ENCODE results near the gene RASSF1. TPM values are rescaled to one million over a fixed set of nuclear protein-coding genes. Genes with fewer than 3 reads are reported as not detected.

Gene RASSF1
- total and polyA plus RNA-seq, 2 of the 13 experiments (the other 11 are each of a cell fraction or from before 2014, with no cell fraction given), result 10.2 to 27.5 TPM

- TF ChIP-seq HOMEZ (CRISPR knock-in tag; IDR thresholded peaks at IDR 0.05; ENCODE audit: low read depth), result no peak
- TF ChIP-seq ZSCAN22 (CRISPR knock-in tag; IDR thresholded peaks at IDR 0.05), result peak; percentile 90
- TF ChIP-seq ZNF501 (CRISPR knock-in tag; IDR thresholded peaks at IDR 0.05), result peak; percentile 7; the same call in 1 of the 2 replicates
- TF ChIP-seq HIVEP1 (CRISPR knock-in tag; IDR thresholded peaks at IDR 0.05), result peak; percentile 19; the same call in 1 of the 2 replicates
- peak; percentile 51 for TF ChIP-seq TAF1 (CRISPR knock-in tag; IDR thresholded peaks at IDR 0.05)
- TF ChIP-seq MED8 (CRISPR knock-in tag; IDR thresholded peaks at IDR 0.05; ENCODE audit: insufficient replicate concordance), result peak; percentile 45
- TF ChIP-seq ZNF749 (CRISPR knock-in tag; IDR thresholded peaks at IDR 0.05; ENCODE audit: borderline replicate concordance), result 0 out of 2 replicates have a peak, but pooled peaks have one; percentile 1
- peak; percentile 79 for TF ChIP-seq POLR2G (IDR thresholded peaks at IDR 0.05; ENCODE audit: low read depth, low read length)
- TF ChIP-seq HNF4G (IDR thresholded peaks at IDR 0.05; ENCODE audit: borderline replicate concordance, low read depth, low read length), result no peak
- no peak for TF ChIP-seq HNF4G (CRISPR knock-in tag; IDR thresholded peaks at IDR 0.05; ENCODE audit: borderline replicate concordance, low read depth)
- TF ChIP-seq ZNF138 (CRISPR knock-in tag; IDR thresholded peaks at IDR 0.05; ENCODE audit: low read depth), result peak; percentile 33; the same call in 1 of the 2 replicates
- TF ChIP-seq MED13 (CRISPR knock-in tag; IDR thresholded peaks at IDR 0.05), result peak; percentile 33; the same call in 1 of the 2 replicates
- peak; percentile 8; the same call in 1 of the 2 replicates for TF ChIP-seq HOXA3 (CRISPR knock-in tag; IDR thresholded peaks at IDR 0.05)
- TF ChIP-seq FLYWCH1 (CRISPR knock-in tag; IDR thresholded peaks at IDR 0.05), result no peak
- 0 out of 2 replicates have a peak, but pooled peaks have one; percentile 6 for TF ChIP-seq ZNF891 (CRISPR knock-in tag; IDR thresholded peaks at IDR 0.05)
- TF ChIP-seq SIX1 (CRISPR knock-in tag; IDR thresholded peaks at IDR 0.05; ENCODE audit: borderline replicate concordance), result 0 out of 2 replicates have a peak, but pooled peaks have one; percentile 8
- TF ChIP-seq RFXAP (CRISPR knock-in tag; IDR thresholded peaks at IDR 0.05; ENCODE audit: borderline replicate concordance), result peak; percentile 31; the same call in 1 of the 2 replicates
- 0 out of 2 replicates have a peak, but pooled peaks have one; percentile 42 for TF ChIP-seq ZNF747 (CRISPR knock-in tag; IDR thresholded peaks at IDR 0.05; ENCODE audit: borderline replicate concordance)
- TF ChIP-seq ZNF567 (CRISPR knock-in tag; IDR thresholded peaks at IDR 0.05; ENCODE audit: borderline replicate concordance), result 0 out of 2 replicates have a peak, but pooled peaks have one; percentile 16
- TF ChIP-seq ZMYM3 (CRISPR knock-in tag; IDR thresholded peaks at IDR 0.05), result 0 out of 2 replicates have a peak, but pooled peaks have one; percentile 9
- TF ChIP-seq RBFOX2 (IDR thresholded peaks at IDR 0.05; ENCODE audit: low read depth, low read length), result peak; percentile 83
- peak; percentile 26; the same call in 1 of the 2 replicates for TF ChIP-seq CBX5 (CRISPR knock-in tag; IDR thresholded peaks at IDR 0.05; ENCODE audit: borderline replicate concordance)
- no peak for TF ChIP-seq MAZ (IDR thresholded peaks at IDR 0.05; ENCODE audit: borderline replicate concordance, low read depth, low read length)
- TF ChIP-seq MAZ (CRISPR knock-in tag; IDR thresholded peaks at IDR 0.05; ENCODE audit: low read depth), result peak; percentile 48
- TF ChIP-seq ZNF839 (CRISPR knock-in tag; IDR thresholded peaks at IDR 0.05; ENCODE audit: borderline replicate concordance), result 0 out of 2 replicates have a peak, but pooled peaks have one; percentile 14
- 0 out of 2 replicates have a peak, but pooled peaks have one; percentile 10 for TF ChIP-seq FOXA3 (CRISPR knock-in tag; IDR thresholded peaks at IDR 0.05)
- 0 out of 2 replicates have a peak, but pooled peaks have one; percentile 3 for TF ChIP-seq KMT2A (CRISPR knock-in tag; IDR thresholded peaks at IDR 0.05)
- TF ChIP-seq SATB2 (CRISPR knock-in tag; IDR thresholded peaks at IDR 0.05), result 0 out of 2 replicates have a peak, but pooled peaks have one; percentile 45
- 0 out of 2 replicates have a peak, but pooled peaks have one; percentile 52 for TF ChIP-seq ZNF235 (CRISPR knock-in tag; IDR thresholded peaks at IDR 0.05; ENCODE audit: borderline replicate concordance)
- TF ChIP-seq ZNF510 (CRISPR knock-in tag; IDR thresholded peaks at IDR 0.05; ENCODE audit: low read depth), result no peak
- peak; percentile 75 for TF ChIP-seq POLR2AphosphoS5 (IDR thresholded peaks at IDR 0.05; ENCODE audit: low read depth, low read length)
These were observed 18.6 kb downstream of the RASSF1 start (continued) for GRCh38 chr3:50322115-50322385.
